HepG2 (cell line): ENCODE results near the gene MT1F. TPM values are rescaled to one million over a fixed set of nuclear protein-coding genes. Genes with fewer than 3 reads are reported as not detected.

ENCODE experiments used
- ATAC-seq: fragments of 200-7000 bp; cut with Tn5 transposase; 3 replicates; pipeline ENCODE4 v1.9.1; 2020; ENCODE audit warnings: mild to moderate bottlenecking, moderate library complexity
- BruUV-seq: library from RNA; stranded (reverse); fragments of 400-500 nt; replicated peaks from 2 replicates; lab custom pipeline; 2021; lab: Mats Ljungman, UMichigan
- CTCF ChIA-PET: fragments of 300-600 bp; formaldehyde crosslinking; extraction: SDS; loops from one replicate; lab custom pipeline; 2021; ENCODE audit warnings: low total read pairs, inconsistent platforms, low intra/inter-chr PET ratio; lab: Yijun Ruan, JAX
- POLR2A ChIA-PET: fragments of 350-600 bp; sonication (Branson Sonifier 250); formaldehyde crosslinking; loops from one replicate; lab custom pipeline; 2020; ENCODE audit warnings: antibody characterized with exemption, inconsistent platforms; lab: Yijun Ruan, JAX
- DNase-seq: peaks from one replicate; pipeline ENCODE4 v3.0.0-alpha.2; 2015; ENCODE audit warnings: low spot score
- FAIRE-seq: peaks from 3 replicates; lab custom pipeline; 2011; peaks lifted over from hg19 to GRCh38; lab: Jason Lieb, UNC
- H2AFZ ChIP-seq: one replicate; pipeline ENCODE4 v1.6.1; 2011; ENCODE audit warnings: low read length, inconsistent platforms
- H3K27ac ChIP-seq: fragments of 300-600 bp; 3 replicates; pipeline ENCODE4 v1.8.0; 2011; ENCODE audit warnings: mixed run types, mild to moderate bottlenecking, mixed read lengths, low read length, inconsistent platforms; ENCODE audit not compliant: insufficient read depth; ENCODE audit errors: extremely low read length
- H3K27me3 ChIP-seq, 2 experiments: fragments of 200-600 bp in 1 of 2; 2 replicates in 1 of 2; 3 replicates in 1 of 2; pipeline versions ENCODE4 v1.6.0 to v1.8.0; 2011; ENCODE audit warnings: low read length in 2 of 2, mild to moderate bottlenecking in 2 of 2, moderate library complexity in 2 of 2, inconsistent platforms in 1 of 2; ENCODE audit not compliant: insufficient read depth in 2 of 2, control insufficient read depth in 1 of 2
- H3K36me3 ChIP-seq, 2 experiments: fragments of 200-600 bp in 1 of 2; replicated peaks in 1 of 2; 2 replicates in 1 of 2; 3 replicates in 1 of 2; pipeline versions ENCODE4 v1.5.1 to v1.8.0; 2011; ENCODE audit warnings: low read length in 2 of 2, inconsistent platforms in 1 of 2; ENCODE audit not compliant: insufficient read depth in 2 of 2, control insufficient read depth in 1 of 2
- H3K4me1 ChIP-seq: 2 replicates; pipeline ENCODE4 v1.5.1; 2012; ENCODE audit warnings: low read length, inconsistent platforms; ENCODE audit not compliant: insufficient read depth
- H3K4me2 ChIP-seq: 2 replicates; pipeline ENCODE4 v1.6.0; 2011; ENCODE audit warnings: low read depth, low read length, inconsistent platforms
- H3K4me3 ChIP-seq, 3 experiments: fragments of 200-600 bp in 1 of 3; sonication (generic), shearing (Covaris generic) in 1 of 3; replicated peaks in 1 of 3; 2 replicates each; pipeline ENCODE4 v1.5.1; 2011 to 2016; ENCODE audit warnings: low read length in 3 of 3, inconsistent platforms in 2 of 3, low read depth in 2 of 3, mild to moderate bottlenecking in 2 of 3, control low read depth in 1 of 3, mixed read lengths in 1 of 3; ENCODE audit not compliant: insufficient read depth in 1 of 3
- H3K79me2 ChIP-seq: one replicate; pipeline ENCODE4 v1.6.1; 2011; ENCODE audit warnings: low read length, inconsistent platforms; ENCODE audit not compliant: insufficient read depth
- H3K9ac ChIP-seq: 2 replicates; pipeline ENCODE4 v1.6.0; 2011; ENCODE audit warnings: mild to moderate bottlenecking, low read depth, low read length, inconsistent platforms; ENCODE audit not compliant: insufficient read depth
- H3K9me3 ChIP-seq: 2 replicates; pipeline ENCODE4 v1.5.1; 2012; ENCODE audit warnings: mild to moderate bottlenecking, low read length
- H4K20me1 ChIP-seq: 2 replicates; pipeline ENCODE4 v1.6.0; 2011; ENCODE audit warnings: inconsistent platforms, mild to moderate bottlenecking, low read length, moderate library complexity; ENCODE audit not compliant: insufficient read depth
- KDM6A ChIP-seq: IDR thresholded peaks from 2 replicates; pipeline ENCODE4 v1.6.1; 2016; ENCODE audit warnings: low read depth
- MAFF ChIP-seq: IDR thresholded peaks from 2 replicates; pipeline ENCODE4 v1.6.1; 2011; ENCODE audit warnings: low read depth, low read length, improper control_type of control experiment
- NFE2L2 ChIP-seq: fragments of 150-350 bp; IDR thresholded peaks from 2 replicates; pipeline ENCODE4 v1.6.1; 2014; ENCODE audit warnings: low read length
- REPIN1 ChIP-seq: sonication (generic); formaldehyde crosslinking; IDR thresholded peaks from 2 replicates; pipeline ENCODE4 v1.8.0; 2022; ENCODE audit warnings: missing genetic modification reagents, low read depth, mild to moderate bottlenecking, borderline replicate concordance
- SMAD9 ChIP-seq: sonication (generic); formaldehyde crosslinking; IDR thresholded peaks from 2 replicates; pipeline ENCODE4 v1.5.1; 2020; ENCODE audit warnings: mild to moderate bottlenecking, missing genetic modification reagents
- SNAPC2 ChIP-seq: sonication (generic); formaldehyde crosslinking; IDR thresholded peaks from 2 replicates; pipeline ENCODE4 v1.8.1; 2022; ENCODE audit warnings: mild to moderate bottlenecking, missing genetic modification reagents
- SRF ChIP-seq: IDR thresholded peaks from 2 replicates; pipeline ENCODE4 v1.6.1; 2011; ENCODE audit warnings: mild to moderate bottlenecking, low read depth, low read length, moderate library complexity
- ZBTB33 ChIP-seq: sonication (generic); formaldehyde crosslinking; IDR thresholded peaks from 2 replicates; pipeline ENCODE4 v1.4.0; 2020; ENCODE audit warnings: missing genetic modification reagents
- ZFY ChIP-seq: sonication (generic); formaldehyde crosslinking; IDR thresholded peaks from 2 replicates; pipeline ENCODE4 v1.4.0; 2020; ENCODE audit warnings: missing genetic modification reagents
- WGBS: methylation state at CpG from one replicate; pipeline ENCODE4 v1.1.6; 2017; ENCODE audit warnings: low lambda C conversion rate; 5-methylcytosine and 5-hydroxymethylcytosine counted together
- in situ Hi-C: cut with HindIII; loops from 2 replicates; pipeline ENCODE4 v1.10.0; 2017; ENCODE audit warnings: low pct_unique_long_range_greater_than_20kb; ENCODE audit not compliant: extremely low pct_ligation_motif_present
- intact Hi-C: fragments of 100-400 bp; cut with micrococcal nuclease; formaldehyde crosslinking; loops from one replicate; pipeline ENCODE4 v1.10.0; 2022; ENCODE audit not compliant: unreplicated experiment
- polyA plus RNA-seq, 8 experiments: library from polyadenylated mRNA; depleted of rRNA in 3 of 8; stranded (reverse) in 7 of 8; unstranded in 1 of 8; fragments of >200 nt; fragmentation: Illumina TruSeq in 4 of 8; extraction: Trizol in 4 of 8; gene quantifications; 2 replicates each; pipeline versions ENCODE4 v1.2.1 to v1.2.3, GENCODE V29; 2011 to 2016; ENCODE audit warnings: low read depth in 4 of 8, missing spikeins in 1 of 8, mixed read lengths in 1 of 8; ENCODE audit not compliant: insufficient read depth in 1 of 8
- total RNA-seq, 5 experiments: library from RNA; depleted of rRNA; stranded (reverse); fragments of >200 nt; fragmentation: Illumina TruSeq; extraction: Trizol; gene quantifications; 2 replicates each; pipeline ENCODE4 v1.2.3, GENCODE V29; 2016; ENCODE audit warnings: low read depth in 1 of 5

Gene MT1F
- total and polyA plus RNA-seq, 2 of the 13 experiments (the other 11 are each of a cell fraction or from before 2014, with no cell fraction given) = 1.9 to 169 TPM

DNA sequence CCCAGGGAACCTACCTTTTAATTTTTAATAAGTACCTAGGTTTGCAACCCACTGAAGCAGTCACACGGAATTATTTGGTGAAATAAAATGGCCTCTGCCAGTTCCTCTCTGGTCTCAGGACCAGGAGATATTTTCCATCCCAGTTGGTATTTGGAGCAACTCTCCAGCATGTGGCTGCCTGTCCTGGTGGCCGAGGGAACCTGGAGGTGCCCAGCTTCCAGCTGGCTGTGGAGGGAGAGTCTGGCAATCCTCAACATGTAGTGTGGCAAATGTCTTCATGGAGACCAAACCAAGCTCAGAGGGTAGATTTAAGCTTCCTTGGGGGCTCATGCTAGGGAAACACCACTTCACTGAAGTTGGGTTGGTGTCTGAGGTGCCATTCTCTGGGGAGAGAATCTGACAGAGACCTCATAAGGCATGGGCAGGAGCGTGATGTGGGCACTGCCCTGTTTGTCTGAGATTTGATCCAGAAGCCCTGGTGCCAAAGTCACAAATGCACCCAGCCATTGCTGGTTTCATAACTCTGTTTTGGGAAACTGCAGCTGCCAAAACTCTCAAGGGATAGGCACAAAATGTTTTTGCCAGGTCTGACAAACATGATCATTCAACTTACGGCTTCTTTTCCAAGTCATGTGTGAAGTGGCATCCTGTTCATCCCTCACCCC lies 27.3 kb downstream of the MT1F start:
- no peak for FAIRE-seq
- H3K79me2 ChIP-seq = no peaks in the 10 kb centered on the region
- WGBS = 82% methylated on average over 4 of the region's 4 CpGs
- in situ Hi-C loops (no loop called here), intact Hi-C loops (no loop called here)
- H3K27ac ChIP-seq = no peak overlapping the region
- no peaks in the 10 kb centered on the region for H3K36me3 ChIP-seq
- no peak overlapping the region for H3K4me3 ChIP-seq
- BruUV-seq = no TSS peak
- peaks cover 0 to 6% of the 10 kb centered on the region in 2 experiments; a peak in 1 of 5 replicates for H3K27me3 ChIP-seq
- DNase-seq = no peak
- TF ChIP-seq SMAD9 = no peak
- no peak for TF ChIP-seq REPIN1 (CRISPR knock-in tag)
- TF ChIP-seq NFE2L2 = no peak
- TF ChIP-seq KDM6A (CRISPR knock-in tag) = no peak
- TF ChIP-seq SRF = no peak
- TF ChIP-seq ZFY (CRISPR knock-in tag) = no peak
- TF ChIP-seq ZBTB33 (CRISPR knock-in tag) = no peak
- no peak for TF ChIP-seq SNAPC2 (CRISPR knock-in tag)
- TF ChIP-seq MAFF = no peak
- CTCF ChIA-PET = no interaction called here
- no peak overlapping the region for H3K9ac ChIP-seq
- H2AFZ ChIP-seq = no peak overlapping the region
- no peaks in the 10 kb centered on the region for H4K20me1 ChIP-seq
- peaks cover 10% of the 10 kb centered on the region for H3K9me3 ChIP-seq
- no peak for ATAC-seq
- no peak overlapping the region for H3K4me2 ChIP-seq
- H3K4me1 ChIP-seq = peaks cover 51% of the 10 kb centered on the region
- POLR2A ChIA-PET = interaction anchor here (1.3 kb wide), 1 partner anchor 28 kb away, joined by 3 read pairs; the partner anchor contains the start of gene MT1F
